Endothelial cell of umbilical vein (primary cell): ENCODE data around the gene MPDU1. TPM values are rescaled to one million over a fixed set of nuclear protein-coding genes. Genes with fewer than 3 reads are reported as not detected.

Source experiments
- BruUV-seq: library from RNA; stranded (reverse); fragments of 400-500 nt; replicated peaks from 2 replicates; lab custom pipeline; 2021; lab: Mats Ljungman, UMichigan
- CTCF ChIA-PET: fragments of 300-600, 350-600 bp; sonication (Branson Sonifier 250); formaldehyde crosslinking; loops from one replicate; lab custom pipeline; 2021; ENCODE audit warnings: antibody characterized with exemption, inconsistent platforms; lab: Charles Lee
- POLR2A ChIA-PET: fragments of 300-600, 350-600 bp; sonication (Branson Sonifier 250); formaldehyde crosslinking; loops from one replicate; lab custom pipeline; 2021; ENCODE audit warnings: antibody characterized with exemption, inconsistent platforms; lab: Charles Lee
- DNase-seq: peaks from one replicate; pipeline ENCODE4 v3.0.0-alpha.2; 2011; ENCODE audit warnings: low read depth, low spot score
- FAIRE-seq: peaks from 2 replicates; lab custom pipeline; 2011; peaks lifted over from hg19 to GRCh38; lab: Jason Lieb, UNC
- H2AFZ ChIP-seq: 2 replicates; pipeline ENCODE4 v1.6.0; 2012; ENCODE audit warnings: low read depth, low read length, control low read depth, inconsistent platforms
- H3K27ac ChIP-seq: 2 replicates; pipeline ENCODE4 v1.5.1; 2011; ENCODE audit warnings: low read depth, mild to moderate bottlenecking, control low read depth, low read length, moderate library complexity; ENCODE audit not compliant: insufficient read depth
- H3K27me3 ChIP-seq, 2 experiments: 2 replicates each; pipeline versions ENCODE4 v1.6.0 to v1.6.1; 2011; ENCODE audit warnings: low read length in 2 of 2, mixed read lengths in 1 of 2; ENCODE audit not compliant: control insufficient read depth in 2 of 2, insufficient read depth in 2 of 2
- H3K36me3 ChIP-seq, 2 experiments: 2 replicates in 1 of 2; 3 replicates in 1 of 2; pipeline ENCODE4 v1.5.1; 2011; ENCODE audit warnings: low read length in 2 of 2, mild to moderate bottlenecking in 1 of 2, moderate library complexity in 1 of 2; ENCODE audit not compliant: control insufficient read depth in 2 of 2, insufficient read depth in 2 of 2; ENCODE audit errors: extremely low read depth in 1 of 2
- H3K4me1 ChIP-seq: 3 replicates; pipeline ENCODE4 v1.5.1; 2011; ENCODE audit warnings: mild to moderate bottlenecking, low read length; ENCODE audit not compliant: control insufficient read depth, insufficient read depth; ENCODE audit errors: extremely low read depth
- H3K4me2 ChIP-seq: 2 replicates; pipeline ENCODE4 v1.6.1; 2011; ENCODE audit warnings: low read length, control low read depth, mixed read lengths; ENCODE audit not compliant: insufficient read depth
- H3K4me3 ChIP-seq, 3 experiments: fragments of 200-600 bp in 1 of 3; sonication (generic), shearing (Covaris generic) in 1 of 3; replicated peaks in 1 of 3; 2 replicates each; pipeline ENCODE4 v1.5.1; 2011 to 2016; ENCODE audit warnings: control low read depth in 3 of 3, low read length in 3 of 3, mild to moderate bottlenecking in 2 of 3, inconsistent platforms in 1 of 3, low read depth in 1 of 3, moderate library complexity in 1 of 3; ENCODE audit not compliant: insufficient read depth in 1 of 3
- H3K79me2 ChIP-seq: 2 replicates; pipeline ENCODE4 v1.6.0; 2012; ENCODE audit warnings: low read length, inconsistent platforms; ENCODE audit not compliant: control insufficient read depth, insufficient read depth
- H3K9ac ChIP-seq: replicated peaks from 2 replicates; pipeline ENCODE3; 2011; ENCODE audit warnings: low read length, control low read depth; ENCODE audit not compliant: insufficient read depth; ENCODE audit errors: extremely low read depth
- H3K9me1 ChIP-seq: replicated peaks from 3 replicates; pipeline ENCODE4 v1.6.0; 2011; ENCODE audit warnings: mild to moderate bottlenecking, low read length; ENCODE audit not compliant: control insufficient read depth, insufficient read depth; ENCODE audit errors: extremely low read depth
- H3K9me3 ChIP-seq: replicated peaks from 2 replicates; pipeline ENCODE4 v1.5.1; 2012; ENCODE audit warnings: low read length, inconsistent platforms; ENCODE audit not compliant: control insufficient read depth, insufficient read depth
- H4K20me1 ChIP-seq: replicated peaks from 2 replicates; pipeline ENCODE3; 2011; ENCODE audit warnings: mild to moderate bottlenecking, low read length; ENCODE audit not compliant: control insufficient read depth, insufficient read depth; ENCODE audit errors: extremely low read depth
- CTCF ChIP-seq, 2 donors: IDR thresholded peaks; 1 replicate in 1 of 2; 2 replicates in 1 of 2; pipeline ENCODE4 v1.5.1; 2011; ENCODE audit warnings: low read length in 2 of 2, mild to moderate bottlenecking in 2 of 2, moderate library complexity in 2 of 2, control low read depth in 1 of 2, inconsistent platforms in 1 of 2, low read depth in 1 of 2; ENCODE audit not compliant: insufficient read depth in 1 of 2; ENCODE audit errors: extremely low read depth in 1 of 2
- EZH2 ChIP-seq: IDR thresholded peaks from 2 replicates; pipeline ENCODE4 v1.6.1; 2012; ENCODE audit warnings: borderline replicate concordance, low read depth, mild to moderate bottlenecking, moderate library complexity, low read length, inconsistent platforms; ENCODE audit not compliant: severe bottlenecking
- FOS ChIP-seq: IDR thresholded peaks from 2 replicates; pipeline ENCODE4 v1.6.1; 2011; ENCODE audit warnings: mild to moderate bottlenecking, low read length, moderate library complexity, borderline replicate concordance; ENCODE audit not compliant: insufficient read depth
- GATA2 ChIP-seq: IDR thresholded peaks from 2 replicates; pipeline ENCODE4 v1.7.0; 2011; ENCODE audit warnings: low read depth, mild to moderate bottlenecking, moderate library complexity, mixed read lengths, low read length; ENCODE audit not compliant: insufficient read length, insufficient read depth
- JUN ChIP-seq: IDR thresholded peaks from 2 replicates; pipeline ENCODE4 v1.6.1; 2011; ENCODE audit warnings: borderline replicate concordance, low read depth; ENCODE audit not compliant: insufficient read length, insufficient read depth
- MAX ChIP-seq: IDR thresholded peaks from 2 replicates; pipeline ENCODE4 v1.6.1; 2011; ENCODE audit not compliant: insufficient read depth, insufficient read length
- MYC ChIP-seq: IDR thresholded peaks from one replicate; pipeline ENCODE4 v1.6.1; 2011; ENCODE audit warnings: mild to moderate bottlenecking, low read depth, low read length
- POLR2A ChIP-seq: IDR thresholded peaks from 2 replicates; pipeline ENCODE4 v1.6.1; 2012; ENCODE audit warnings: low read depth, mild to moderate bottlenecking, control low read depth, low read length
- POLR2AphosphoS5 ChIP-seq: IDR thresholded peaks from 2 replicates; pipeline ENCODE4 v1.6.1; 2012; ENCODE audit warnings: low read depth, mild to moderate bottlenecking, control low read depth, low read length, moderate library complexity; ENCODE audit not compliant: insufficient read depth
- dilution Hi-C: fragments of 300-500 bp; cut with MboI; formaldehyde crosslinking; loops from one replicate; pipeline ENCODE4 v1.15.0; 2019; ENCODE audit warnings: low sequenced_read_pairs; ENCODE audit not compliant: extremely low pct_ligation_motif_present
- intact Hi-C: fragments of 100-400 bp; cut with micrococcal nuclease; formaldehyde crosslinking; loops from one replicate; pipeline ENCODE4 v1.10.0; 2022
- polyA plus RNA-seq, 4 experiments: library from polyadenylated mRNA; depleted of rRNA in 3 of 4; stranded (reverse) in 3 of 4; unstranded in 1 of 4; fragments of >200 nt; gene quantifications; 2 replicates each; pipeline versions ENCODE4 v1.2.1 to v1.2.3, GENCODE V29; 2011 to 2012; ENCODE audit warnings: missing spikeins in 1 of 4
- total RNA-seq: library from RNA; stranded (reverse); gene quantifications from 2 replicates; pipeline ENCODE4 v1.2.3, GENCODE V29; 2021

The MPDU1 gene
- total and polyA plus RNA-seq, 2 donors (not counting 3 experiments of a cell fraction or from before 2014, with no cell fraction given), result 78.0 to 368 TPM

GRCh38 chr17:7620835-7621234 is 37.2 kb downstream of the MPDU1 start:
- no peak overlapping the region for H2AFZ ChIP-seq
- FAIRE-seq (no peak), DNase-seq (no peak)
- intact Hi-C loops (no loop called here), dilution Hi-C loops (no loop called here)
- H3K4me1 ChIP-seq, result no peaks in the 10 kb centered on the region
- no TSS peak for BruUV-seq
- H3K4me3 ChIP-seq, result no peak overlapping the region
- H3K36me3 ChIP-seq, result no peaks in the 10 kb centered on the region
- H3K27ac ChIP-seq, result no peak overlapping the region
- no peaks in the 10 kb centered on the region for H3K27me3 ChIP-seq
- CTCF ChIA-PET, result no interaction called here
- no peak for TF ChIP-seq FOS
- TF ChIP-seq GATA2, result no peak
- no peak for TF ChIP-seq JUN
- TF ChIP-seq POLR2AphosphoS5, result no peak
- TF ChIP-seq MYC, result no peak
- TF ChIP-seq MAX, result no peak
- TF ChIP-seq CTCF (IDR thresholded peaks at IDR 0.05; ENCODE audit: extremely low read depth in 1 of 2, insufficient read depth in 1 of 2, low read depth in 1 of 2, low read length in 2 of 2), result no peak
- TF ChIP-seq EZH2, result no peak
- TF ChIP-seq POLR2A, result no peak
- H3K9me1 ChIP-seq, result no peaks in the 10 kb centered on the region
- no peak overlapping the region for H3K4me2 ChIP-seq
- H3K79me2 ChIP-seq, result no peaks in the 10 kb centered on the region
- POLR2A ChIA-PET, result no interaction called here
- H3K9ac ChIP-seq, result no peak overlapping the region
- H4K20me1 ChIP-seq, result no peaks in the 10 kb centered on the region
- no peaks in the 10 kb centered on the region for H3K9me3 ChIP-seq
